HG02973 (cell line): Measurements from ENCODE around the gene NBEAL1.
"Not testable (repeated sequence)": the region's sequence is repeated elsewhere in the genome, so short reads cannot be mapped to it uniquely, and the experiment has no call there.

Experiments used
- ATAC-seq: cut with Tn5 transposase; IDR thresholded peaks from one replicate; pipeline ENCODE4 v1.9.1; 2021; ENCODE audit warnings: moderate library complexity; ENCODE audit not compliant: unreplicated experiment

NBEAL1 gene

GRCh38 chr2:203201426-203201825 is 186.8 kb downstream of the NBEAL1 start:
- no peak for ATAC-seq

GRCh38 chr2:203209538-203209937 is 194.9 kb downstream of the NBEAL1 start:
- ATAC-seq, result no peak

GRCh38 chr2:203225423-203226039 is 210.9 kb downstream of the NBEAL1 start:
- no peak for ATAC-seq

- ATAC-seq, result not testable (repeated sequence)
These were observed 215.0 kb downstream of the NBEAL1 start for GRCh38 chr2:203229674-203230073.

- ATAC-seq, result no peak
These were observed 222.9 kb downstream of the NBEAL1 start for GRCh38 chr2:203237346-203238238.

- ATAC-seq, result peak; percentile 0
These were observed 223.6 kb downstream of the NBEAL1 start for GRCh38 chr2:203238292-203238703.

- ATAC-seq, result peak; percentile 83
These were observed 224.2 kb downstream of the NBEAL1 start, which contains the start of gene CYP20A1 for GRCh38 chr2:203238704-203239526. Gene CYP20A1, plus strand, starts transcription at chr2:203239018. Its CDS starts 45 bp downstream, at chr2:203239063.

GRCh38 chr2:203240491-203240890 is 225.8 kb downstream of the NBEAL1 start:
- ATAC-seq, result no peak

GRCh38 chr2:203242518-203242917 is 227.8 kb downstream of the NBEAL1 start:
- no peak for ATAC-seq

- no peak for ATAC-seq
These were observed 232.0 kb downstream of the NBEAL1 start for GRCh38 chr2:203246646-203247045.

GRCh38 chr2:203252818-203253217 is 238.1 kb downstream of the NBEAL1 start:
- no peak for ATAC-seq

- ATAC-seq, result not testable (repeated sequence)
These were observed 238.9 kb downstream of the NBEAL1 start for GRCh38 chr2:203253422-203254095.

- no peak for ATAC-seq
These were observed 246.9 kb downstream of the NBEAL1 start for GRCh38 chr2:203261326-203262159.
